HG02588 (cell line): Measurements from ENCODE around the gene FILIP1L.

ENCODE experiments used
- ATAC-seq: cut with Tn5 transposase; IDR thresholded peaks from one replicate; pipeline ENCODE4 v1.9.1; 2021; ENCODE audit warnings: mild to moderate bottlenecking, moderate library complexity; ENCODE audit not compliant: unreplicated experiment

FILIP1L gene

GRCh38 chr3:99929745-99930139 is 184.6 kb downstream of the FILIP1L start:
- no peak for ATAC-seq

- no peak for ATAC-seq
Observed at GRCh38 chr3:99928771-99929744, 185.2 kb downstream of the FILIP1L start.

GRCh38 chr3:99927671-99928457 is 186.4 kb downstream of the FILIP1L start:
- ATAC-seq: no peak

GRCh38 chr3:99925584-99926230 is 188.6 kb downstream of the FILIP1L start:
- no peak for ATAC-seq

GRCh38 chr3:99923873-99924272 is 190.4 kb downstream of the FILIP1L start:
- ATAC-seq: no peak

GRCh38 chr3:99921986-99922385 is 192.3 kb downstream of the FILIP1L start:
- ATAC-seq: no peak

GRCh38 chr3:99921377-99921695 is 193.0 kb downstream of the FILIP1L start:
- no peak for ATAC-seq

GRCh38 chr3:99920481-99921376 is 193.6 kb downstream of the FILIP1L start:
- no peak for ATAC-seq

- no peak for ATAC-seq
Observed at GRCh38 chr3:99919694-99920093, 194.6 kb downstream of the FILIP1L start.

- ATAC-seq: no peak
Observed at GRCh38 chr3:99918715-99919114, 195.6 kb downstream of the FILIP1L start.

- ATAC-seq: no peak
Observed at GRCh38 chr3:99915906-99916432, 198.3 kb downstream of the FILIP1L start.

GRCh38 chr3:99911433-99911832 is 202.9 kb downstream of the FILIP1L start:
- no peak for ATAC-seq

GRCh38 chr3:99910752-99911290 is 203.5 kb downstream of the FILIP1L start:
- ATAC-seq: no peak

- ATAC-seq: no peak
Observed at GRCh38 chr3:99909714-99910495, 204.4 kb downstream of the FILIP1L start.

- no peak for ATAC-seq
Observed at GRCh38 chr3:99907959-99908544, 206.2 kb downstream of the FILIP1L start.

- ATAC-seq: no peak
Observed at GRCh38 chr3:99903869-99904268, 210.4 kb downstream of the FILIP1L start.

GRCh38 chr3:99902091-99902490 is 212.2 kb downstream of the FILIP1L start:
- ATAC-seq: no peak

GRCh38 chr3:99901200-99901926 is 212.9 kb downstream of the FILIP1L start:
- ATAC-seq: no peak
